Measurements from ENCODE around the gene BAAT. TPM values are rescaled to one million over a fixed set of nuclear protein-coding genes. Genes with fewer than 3 reads are reported as not detected.

Gene BAAT
- total RNA-seq, 1 donor from 2014 or later: not detected

GRCh38 chr9:101381118-101381517 lies 3.7 kb downstream of the BAAT start:
- ChIA-PET POLR2A (no interaction called here), CTCF (no interaction called here)
- Mint-ChIP-seq H3K4me3 (no peak overlapping the region), H3K27ac (no peak overlapping the region), H3K4me1 (no peaks in the 10 kb centered on the region), H3K27me3 (peaks cover 5% of the 10 kb centered on the region), H3K9me3 (peaks cover 17% of the 10 kb centered on the region), H3K36me3 (ENCODE audit: low read depth) (peaks cover 9% of the 10 kb centered on the region)
- intact Hi-C loops (cut with micrococcal nuclease): no loop called here
- TF ChIP-seq CTCF (IDR thresholded peaks at IDR 0.05): no peak
- ATAC-seq (ENCODE audit: low read depth) (no peak), DNase-seq (no peak)

GRCh38 chr9:101380295-101380694 lies 4.5 kb downstream of the BAAT start:
- ChIA-PET CTCF (no interaction called here), POLR2A (no interaction called here)
- Mint-ChIP-seq H3K27me3 (peaks cover 8% of the 10 kb centered on the region), H3K4me1 (no peaks in the 10 kb centered on the region), H3K27ac (no peak overlapping the region), H3K4me3 (no peak overlapping the region), H3K36me3 (ENCODE audit: low read depth) (peaks cover 6% of the 10 kb centered on the region), H3K9me3 (peaks cover 14% of the 10 kb centered on the region)
- ATAC-seq (ENCODE audit: low read depth) (no peak), DNase-seq (no peak)
- intact Hi-C loops (cut with micrococcal nuclease): no loop called here
- no peak for TF ChIP-seq CTCF (IDR thresholded peaks at IDR 0.05)

- Mint-ChIP-seq H3K27ac (no peak overlapping the region), H3K4me1 (no peaks in the 10 kb centered on the region), H3K27me3 (peaks cover 8% of the 10 kb centered on the region), H3K36me3 (ENCODE audit: low read depth) (no peaks in the 10 kb centered on the region), H3K4me3 (no peak overlapping the region), H3K9me3 (peaks cover 5% of the 10 kb centered on the region)
- CTCF ChIA-PET: interaction anchor here (1.4 kb wide), 1 partner anchor 11 kb away, joined by 6 read pairs; no protein-coding TSS in a partner anchor
- POLR2A ChIA-PET: no interaction called here
- intact Hi-C loops (cut with micrococcal nuclease): no loop called here
- no peak for ATAC-seq (ENCODE audit: low read depth)
- no peak for DNase-seq
- TF ChIP-seq CTCF (IDR thresholded peaks at IDR 0.05): no peak
Observed at GRCh38 chr9:101376111-101376848, 8.5 kb downstream of the BAAT start.

- Mint-ChIP-seq H3K4me3 (no peak overlapping the region), H3K36me3 (ENCODE audit: low read depth) (no peaks in the 10 kb centered on the region), H3K27me3 (peaks cover 10% of the 10 kb centered on the region), H3K9me3 (peaks cover 5% of the 10 kb centered on the region), H3K4me1 (no peaks in the 10 kb centered on the region), H3K27ac (no peak overlapping the region)
- intact Hi-C loops (cut with micrococcal nuclease): no loop called here
- CTCF ChIA-PET: no interaction called here
- DNase-seq (no peak), ATAC-seq (ENCODE audit: low read depth) (no peak)
- POLR2A ChIA-PET: no interaction called here
- TF ChIP-seq CTCF (IDR thresholded peaks at IDR 0.05): no peak
Observed at GRCh38 chr9:101375546-101375945, 9.3 kb downstream of the BAAT start.

GRCh38 chr9:101372327-101373118 lies 12.3 kb downstream of the BAAT start:
- Mint-ChIP-seq H3K4me3 (no peak overlapping the region), H3K4me1 (no peaks in the 10 kb centered on the region), H3K27ac (no peak overlapping the region), H3K9me3 (peaks cover under 1% of the 10 kb centered on the region), H3K36me3 (ENCODE audit: low read depth) (no peaks in the 10 kb centered on the region), H3K27me3 (peaks cover 9% of the 10 kb centered on the region)
- TF ChIP-seq CTCF (IDR thresholded peaks at IDR 0.05): no peak
- ChIA-PET POLR2A (no interaction called here), CTCF (no interaction called here)
- intact Hi-C loops (cut with micrococcal nuclease): no loop called here
- ATAC-seq (ENCODE audit: low read depth): no peak
- DNase-seq: no peak

Data from activated B cell treated with CpG ODN at 0.5 μM for 24 hours (primary cell).